Neural progenitor cell (in vitro differentiated cells): ENCODE measurements around the gene CD300LD. TPM values are rescaled to one million over a fixed set of nuclear protein-coding genes. Genes with fewer than 3 reads are reported as not detected.

Experiments used
- DNase-seq: peaks from one replicate; pipeline ENCODE4 v3.0.0-alpha.2; 2016; ENCODE audit warnings: low spot score
- H2AFZ ChIP-seq: fragments of 200-600 bp; sonication (generic); replicated peaks from 2 replicates; pipeline ENCODE4 v1.6.1; 2016; ENCODE audit warnings: antibody characterized with exemption
- H3F3A ChIP-seq: fragments of 200-600 bp; sonication (generic); 2 replicates; pipeline ENCODE4 v1.6.1; 2016; ENCODE audit warnings: antibody characterized with exemption, low read depth
- H3K27ac ChIP-seq: fragments of 200-600 bp; sonication (generic); 2 replicates; pipeline ENCODE4 v1.5.1; 2016; ENCODE audit warnings: mild to moderate bottlenecking
- H3K27me3 ChIP-seq: fragments of 200-600 bp; sonication (generic); 2 replicates; pipeline ENCODE4 v1.6.1; 2016; ENCODE audit warnings: mild to moderate bottlenecking, moderate library complexity
- H3K36me3 ChIP-seq: fragments of 200-600 bp; sonication (generic); 2 replicates; pipeline ENCODE4 v1.5.1; 2016
- H3K4me1 ChIP-seq: fragments of 200-600 bp; sonication (generic); 2 replicates; pipeline ENCODE4 v1.6.1; 2016; ENCODE audit warnings: mixed run types
- H3K4me2 ChIP-seq: fragments of 200-600 bp; sonication (generic); 2 replicates; pipeline ENCODE4 v1.6.1; 2016
- H3K4me3 ChIP-seq: fragments of 200-600 bp; sonication (generic); 2 replicates; pipeline ENCODE4 v1.5.1; 2016
- H3K79me2 ChIP-seq: fragments of 200-600 bp; sonication (generic); 2 replicates; pipeline ENCODE4 v1.6.1; 2016; ENCODE audit warnings: low read depth
- H3K9ac ChIP-seq: fragments of 200-600 bp; sonication (generic); 2 replicates; pipeline ENCODE4 v1.6.1; 2016
- H3K9me3 ChIP-seq: fragments of 200-600 bp; sonication (generic); 2 replicates; pipeline ENCODE4 v1.5.1; 2016; ENCODE audit warnings: low read depth
- H4K20me1 ChIP-seq: fragments of 200-600 bp; sonication (generic); 2 replicates; pipeline ENCODE4 v1.6.1; 2016; ENCODE audit warnings: low read depth
- H3K27ac Mint-ChIP-seq: 3 replicates; pipeline ENCODE4 v1.8.0; 2021; ENCODE audit warnings: mixed read lengths
- H3K27me3 Mint-ChIP-seq: 2 replicates; pipeline ENCODE4 v1.8.0; 2022; ENCODE audit warnings: low read depth, mild to moderate bottlenecking, inconsistent platforms, moderate library complexity, mixed read lengths; ENCODE audit not compliant: insufficient read depth
- H3K36me3 Mint-ChIP-seq: 3 replicates; pipeline ENCODE4 v1.8.0; 2021; ENCODE audit warnings: mixed read lengths
- H3K4me1 Mint-ChIP-seq: 3 replicates; pipeline ENCODE4 v1.8.0; 2021; ENCODE audit warnings: mixed read lengths
- H3K4me3 Mint-ChIP-seq: 3 replicates; pipeline ENCODE4 v1.8.0; 2021; ENCODE audit warnings: mild to moderate bottlenecking, moderate library complexity, mixed read lengths
- H3K9me3 Mint-ChIP-seq: 3 replicates; pipeline ENCODE4 v1.8.0; 2020; ENCODE audit warnings: mixed read lengths
- EZH2 ChIP-seq: fragments of 200-600 bp; sonication (generic); IDR thresholded peaks from 2 replicates; pipeline ENCODE4 v1.6.1; 2017; ENCODE audit warnings: antibody characterized with exemption, mild to moderate bottlenecking, moderate library complexity
- EZH2phosphoT487 ChIP-seq: fragments of 200-600 bp; sonication (generic); IDR thresholded peaks from 2 replicates; pipeline ENCODE4 v1.6.1; 2017; ENCODE audit warnings: antibody characterized with exemption
- total RNA-seq: library from RNA; depleted of rRNA; stranded (reverse); fragments of >200 nt; gene quantifications from 2 replicates; pipeline ENCODE4 v1.2.3, GENCODE V29; 2015; ENCODE audit warnings: low replicate concordance
- TF ChIP-seq, protein P1 (sequence below): fragments of 200-600 bp; sonication (generic); IDR thresholded peaks from 2 replicates; pipeline ENCODE4 v1.5.1; 2017; ENCODE audit warnings: antibody characterized with exemption, mild to moderate bottlenecking

CD300LD gene
- total RNA-seq, 1 donor from 2014 or later = not detected

- peaks cover 81% of the 10 kb centered on the region for H3K27me3 ChIP-seq
- no peaks in the 10 kb centered on the region for H3K36me3 ChIP-seq
- H3K4me3 Mint-ChIP-seq = no peak overlapping the region
- H3K36me3 Mint-ChIP-seq = no peaks in the 10 kb centered on the region
- no peaks in the 10 kb centered on the region for H3K4me1 Mint-ChIP-seq
- no peaks in the 10 kb centered on the region for H3K9me3 Mint-ChIP-seq
- no peak overlapping the region for H3K4me3 ChIP-seq
- no peak overlapping the region for H2AFZ ChIP-seq
- H3K27ac ChIP-seq = no peak overlapping the region
- H3K79me2 ChIP-seq = no peaks in the 10 kb centered on the region
- H3K4me1 ChIP-seq = no peaks in the 10 kb centered on the region
- TF ChIP-seq EZH2 (no peak), EZH2phosphoT487 (no peak)
- TF ChIP-seq, protein P1, sequence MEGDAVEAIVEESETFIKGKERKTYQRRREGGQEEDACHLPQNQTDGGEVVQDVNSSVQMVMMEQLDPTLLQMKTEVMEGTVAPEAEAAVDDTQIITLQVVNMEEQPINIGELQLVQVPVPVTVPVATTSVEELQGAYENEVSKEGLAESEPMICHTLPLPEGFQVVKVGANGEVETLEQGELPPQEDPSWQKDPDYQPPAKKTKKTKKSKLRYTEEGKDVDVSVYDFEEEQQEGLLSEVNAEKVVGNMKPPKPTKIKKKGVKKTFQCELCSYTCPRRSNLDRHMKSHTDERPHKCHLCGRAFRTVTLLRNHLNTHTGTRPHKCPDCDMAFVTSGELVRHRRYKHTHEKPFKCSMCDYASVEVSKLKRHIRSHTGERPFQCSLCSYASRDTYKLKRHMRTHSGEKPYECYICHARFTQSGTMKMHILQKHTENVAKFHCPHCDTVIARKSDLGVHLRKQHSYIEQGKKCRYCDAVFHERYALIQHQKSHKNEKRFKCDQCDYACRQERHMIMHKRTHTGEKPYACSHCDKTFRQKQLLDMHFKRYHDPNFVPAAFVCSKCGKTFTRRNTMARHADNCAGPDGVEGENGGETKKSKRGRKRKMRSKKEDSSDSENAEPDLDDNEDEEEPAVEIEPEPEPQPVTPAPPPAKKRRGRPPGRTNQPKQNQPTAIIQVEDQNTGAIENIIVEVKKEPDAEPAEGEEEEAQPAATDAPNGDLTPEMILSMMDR = no peak
- no peak overlapping the region for H3K4me2 ChIP-seq
- H3K9me3 ChIP-seq = no peaks in the 10 kb centered on the region
- H3K27ac Mint-ChIP-seq = no peak overlapping the region
- DNase-seq = no peak
- H3F3A ChIP-seq = no peaks in the 10 kb centered on the region
- no peaks in the 10 kb centered on the region for H4K20me1 ChIP-seq
- H3K27me3 Mint-ChIP-seq = peaks cover 3% of the 10 kb centered on the region
- H3K9ac ChIP-seq = no peak overlapping the region
These were observed 20.0 kb upstream of the CD300LD start for GRCh38 chr17:74612046-74612445.

DNA sequence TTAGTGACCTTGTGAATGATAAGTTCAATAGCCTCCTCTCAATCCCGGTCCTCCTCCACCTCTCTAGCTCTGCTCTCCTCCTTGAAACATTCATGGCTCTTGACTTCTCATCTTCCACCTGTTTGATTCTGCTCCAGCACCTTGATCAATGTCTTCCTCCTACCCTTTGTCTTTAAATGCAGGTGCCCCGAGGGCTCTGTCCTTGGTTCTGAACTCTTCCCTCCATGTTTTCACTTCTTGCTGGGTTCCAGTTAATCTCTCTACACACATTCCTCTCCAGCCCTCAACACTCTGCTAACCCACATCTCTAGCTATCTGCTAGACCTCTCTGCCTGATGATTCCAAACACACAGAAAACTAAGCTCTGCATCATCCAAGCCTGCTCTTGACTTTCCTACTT, 18.0 kb upstream of the CD300LD start:
- Histone ChIP-seq H3K36me3 (no peaks in the 10 kb centered on the region), H3K79me2 (no peaks in the 10 kb centered on the region), H3K27ac (no peak overlapping the region), H3K9me3 (no peaks in the 10 kb centered on the region), H3K4me1 (no peaks in the 10 kb centered on the region), H4K20me1 (no peaks in the 10 kb centered on the region), H3F3A (no peaks in the 10 kb centered on the region), H3K27me3 (peaks cover 70% of the 10 kb centered on the region), H2AFZ (no peak overlapping the region), H3K4me3 (no peak overlapping the region), H3K4me2 (no peak overlapping the region), H3K9ac (no peak overlapping the region)
- Mint-ChIP-seq H3K27ac (no peak overlapping the region), H3K4me3 (no peak overlapping the region), H3K9me3 (no peaks in the 10 kb centered on the region), H3K27me3 (peaks cover 2% of the 10 kb centered on the region), H3K4me1 (peaks cover 1% of the 10 kb centered on the region), H3K36me3 (no peaks in the 10 kb centered on the region)
- TF ChIP-seq EZH2phosphoT487 (no peak), EZH2 (no peak)
- TF ChIP-seq, protein P1 = no peak
- DNase-seq = peak; percentile 48

DNA sequence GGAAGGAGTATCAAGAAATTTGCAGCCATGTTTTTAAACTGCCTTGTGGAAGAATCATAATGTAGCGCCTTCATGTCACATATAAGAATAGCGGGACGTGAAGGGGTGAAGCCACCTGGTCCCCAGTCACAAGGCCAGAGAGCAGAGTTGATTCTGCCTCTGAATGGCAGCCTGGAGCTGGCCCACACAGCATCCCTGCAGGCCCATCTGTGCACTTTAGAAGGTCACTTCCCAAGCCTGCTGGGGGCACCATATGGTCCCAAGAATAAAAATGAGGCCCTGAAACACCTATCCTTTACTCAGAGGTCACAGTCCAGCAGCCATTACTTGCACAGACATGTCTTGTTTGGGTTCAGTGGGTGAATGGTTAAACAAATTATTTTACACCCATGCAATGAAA, 16.4 kb upstream of the CD300LD start:
- TF ChIP-seq EZH2phosphoT487 = no peak
- TF ChIP-seq, protein P1 = no peak
- TF ChIP-seq EZH2 = no peak
- Histone ChIP-seq H3K4me3 (no peak overlapping the region), H2AFZ (no peak overlapping the region), H3F3A (no peaks in the 10 kb centered on the region), H3K27ac (no peak overlapping the region), H4K20me1 (no peaks in the 10 kb centered on the region), H3K27me3 (peaks cover 56% of the 10 kb centered on the region), H3K79me2 (no peaks in the 10 kb centered on the region), H3K4me2 (no peak overlapping the region), H3K9ac (no peak overlapping the region), H3K9me3 (no peaks in the 10 kb centered on the region), H3K4me1 (no peaks in the 10 kb centered on the region), H3K36me3 (no peaks in the 10 kb centered on the region)
- peaks cover 2% of the 10 kb centered on the region for H3K27me3 Mint-ChIP-seq
- DNase-seq = no peak
- no peak overlapping the region for H3K4me3 Mint-ChIP-seq
- H3K27ac Mint-ChIP-seq = no peak overlapping the region
- no peaks in the 10 kb centered on the region for H3K36me3 Mint-ChIP-seq
- peaks cover 4% of the 10 kb centered on the region for H3K4me1 Mint-ChIP-seq
- no peaks in the 10 kb centered on the region for H3K9me3 Mint-ChIP-seq

- TF ChIP-seq EZH2phosphoT487 (no peak), EZH2 (no peak)
- TF ChIP-seq, protein P1 = no peak
- no peaks in the 10 kb centered on the region for H3K36me3 Mint-ChIP-seq
- Histone ChIP-seq H3K27ac (no peak overlapping the region), H3K4me2 (no peak overlapping the region), H3K4me3 (no peak overlapping the region), H2AFZ (no peak overlapping the region), H3K27me3 (peaks cover 44% of the 10 kb centered on the region), H3F3A (no peaks in the 10 kb centered on the region), H4K20me1 (no peaks in the 10 kb centered on the region), H3K4me1 (no peaks in the 10 kb centered on the region), H3K9ac (no peak overlapping the region), H3K79me2 (no peaks in the 10 kb centered on the region), H3K9me3 (no peaks in the 10 kb centered on the region), H3K36me3 (no peaks in the 10 kb centered on the region)
- no peaks in the 10 kb centered on the region for H3K9me3 Mint-ChIP-seq
- no peak for DNase-seq
- peaks cover 2% of the 10 kb centered on the region for H3K27me3 Mint-ChIP-seq
- no peak overlapping the region for H3K27ac Mint-ChIP-seq
- no peak overlapping the region for H3K4me3 Mint-ChIP-seq
- peaks cover 10% of the 10 kb centered on the region for H3K4me1 Mint-ChIP-seq
These were observed 15.1 kb upstream of the CD300LD start for GRCh38 chr17:74607221-74607620.
